ENCODE measurements around the gene LRRC4. TPM values are rescaled to one million over a fixed set of nuclear protein-coding genes. Genes with fewer than 3 reads are reported as not detected.

The LRRC4 gene
- total and polyA plus RNA-seq, 11 donors, result 0.89 to 6.8 (median 3.9) TPM

DNA sequence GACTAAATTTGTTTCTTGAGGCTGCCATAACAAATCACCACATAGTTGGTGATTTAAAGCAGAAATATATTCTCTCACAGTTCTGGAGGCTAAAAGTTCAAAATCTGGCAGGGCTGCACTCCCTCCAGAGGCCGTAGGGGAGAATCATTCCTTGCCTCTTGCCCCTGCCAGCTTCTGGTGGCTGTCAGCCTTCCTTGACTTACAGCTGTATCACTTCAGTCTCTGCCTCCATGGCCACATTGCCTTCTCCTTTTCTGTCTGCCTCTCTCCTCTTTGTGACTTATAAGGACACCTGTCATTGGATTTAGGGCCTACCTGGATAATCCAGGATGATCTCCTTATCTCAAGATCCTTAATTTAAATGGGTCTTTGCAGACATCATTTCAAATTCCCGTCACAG lies 5.8 kb upstream of the LRRC4 start:
- H3K27ac ChIP-seq, result no peak overlapping the region
- DNase-seq (no peak), ATAC-seq (no peak)
- H3K36me3 ChIP-seq, result peaks cover 0 to 1% (median 0%) of the 10 kb centered on the region in 9 donors
- intact Hi-C loops (cut with DNase I), result loop anchor here in 7 of 10 donors (2.0 to 10.0 kb wide), 7 partner anchors 165 to 332 kb away; no protein-coding TSS in a partner anchor
- WGBS, 4 donors, result 89 to 99% (median 96%) methylated on average over 2 of the region's 2 CpGs
- no peak for TF ChIP-seq POLR2A (IDR thresholded peaks at IDR 0.05)
- TF ChIP-seq, protein P1, sequence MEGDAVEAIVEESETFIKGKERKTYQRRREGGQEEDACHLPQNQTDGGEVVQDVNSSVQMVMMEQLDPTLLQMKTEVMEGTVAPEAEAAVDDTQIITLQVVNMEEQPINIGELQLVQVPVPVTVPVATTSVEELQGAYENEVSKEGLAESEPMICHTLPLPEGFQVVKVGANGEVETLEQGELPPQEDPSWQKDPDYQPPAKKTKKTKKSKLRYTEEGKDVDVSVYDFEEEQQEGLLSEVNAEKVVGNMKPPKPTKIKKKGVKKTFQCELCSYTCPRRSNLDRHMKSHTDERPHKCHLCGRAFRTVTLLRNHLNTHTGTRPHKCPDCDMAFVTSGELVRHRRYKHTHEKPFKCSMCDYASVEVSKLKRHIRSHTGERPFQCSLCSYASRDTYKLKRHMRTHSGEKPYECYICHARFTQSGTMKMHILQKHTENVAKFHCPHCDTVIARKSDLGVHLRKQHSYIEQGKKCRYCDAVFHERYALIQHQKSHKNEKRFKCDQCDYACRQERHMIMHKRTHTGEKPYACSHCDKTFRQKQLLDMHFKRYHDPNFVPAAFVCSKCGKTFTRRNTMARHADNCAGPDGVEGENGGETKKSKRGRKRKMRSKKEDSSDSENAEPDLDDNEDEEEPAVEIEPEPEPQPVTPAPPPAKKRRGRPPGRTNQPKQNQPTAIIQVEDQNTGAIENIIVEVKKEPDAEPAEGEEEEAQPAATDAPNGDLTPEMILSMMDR (IDR thresholded peaks at IDR 0.05), result no peak
- no peaks in the 10 kb centered on the region for H3K27me3 ChIP-seq
- H3K4me1 ChIP-seq, result peaks cover 0 to 20% (median 6%) of the 10 kb centered on the region in 12 donors
- no peaks in the 10 kb centered on the region for H3K9me3 ChIP-seq
- no peak overlapping the region for H3K4me3 ChIP-seq

DNA sequence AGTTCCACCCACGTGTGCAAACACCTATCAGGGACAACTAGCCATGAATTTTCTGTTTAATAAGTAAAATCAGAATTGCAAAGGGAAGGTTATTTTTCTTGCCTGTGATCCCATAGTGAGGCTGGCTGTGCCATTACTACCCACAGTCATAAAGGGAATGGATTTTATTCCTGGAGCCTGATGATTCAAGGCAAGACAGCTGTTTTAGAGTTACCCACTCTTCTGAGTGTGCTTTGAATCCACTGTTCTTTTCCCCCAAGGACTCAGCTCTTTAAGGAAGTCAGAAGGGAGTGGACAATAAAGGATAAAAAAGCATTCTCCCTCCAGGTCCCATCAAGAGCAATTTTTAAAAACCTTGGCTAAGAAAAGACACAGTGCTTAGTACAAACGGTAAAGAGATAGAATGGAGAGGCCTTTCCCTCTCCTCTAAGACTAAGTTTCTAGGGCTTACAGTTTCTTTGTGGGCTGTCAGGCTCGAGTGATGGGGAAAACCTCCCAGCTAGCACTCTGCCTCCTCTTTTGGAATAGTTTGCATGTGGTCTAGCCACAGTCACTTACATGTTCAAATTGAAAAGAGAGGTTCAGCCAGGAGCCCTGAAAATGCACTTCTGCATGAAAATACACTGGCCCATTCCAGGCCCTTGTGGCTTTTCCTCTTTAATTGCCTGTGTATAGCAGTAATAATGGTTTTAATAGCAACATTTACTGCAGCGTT lies 5.1 kb upstream of the LRRC4 start:
- H3K36me3 ChIP-seq, result no peaks in the 10 kb centered on the region
- ATAC-seq, result no peak
- intact Hi-C loops (cut with DNase I), result loop anchor here in 7 of 10 donors (2.0 to 10.0 kb wide), 7 partner anchors 166 to 332 kb away; no protein-coding TSS in a partner anchor

DNA sequence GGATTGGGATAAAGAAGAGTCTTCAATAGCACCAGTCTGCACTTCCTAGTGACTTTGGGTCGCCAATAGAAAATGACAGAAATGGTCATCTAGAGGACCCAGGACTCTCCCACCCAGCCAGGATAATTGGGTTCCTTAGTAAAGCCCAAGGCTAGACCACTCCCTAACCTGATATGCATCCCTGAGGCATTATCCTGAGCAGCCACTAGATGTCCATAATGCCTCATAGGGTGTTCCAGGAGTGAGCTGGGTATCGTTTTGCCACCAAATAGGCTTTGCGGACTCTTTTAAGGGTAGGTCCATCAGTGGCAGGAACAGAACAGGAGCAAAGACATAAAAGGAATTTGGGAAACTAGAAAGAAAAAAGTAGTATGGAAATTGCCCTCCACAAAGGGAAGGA lies 4.5 kb upstream of the LRRC4 start:
- ATAC-seq (no peak), DNase-seq (no peak)
- intact Hi-C loops (cut with DNase I), result loop anchor here in 7 of 10 donors (2.0 to 10.0 kb wide), 7 partner anchors 167 to 331 kb away; no protein-coding TSS in a partner anchor
- WGBS, 4 donors, result 75 to 87% (median 81%) methylated on average over 3 of the region's 3 CpGs
- no peak overlapping the region for H3K27ac ChIP-seq
- TF ChIP-seq, protein P1 (IDR thresholded peaks at IDR 0.05), result peak in 10 of 12 donors; percentile 13 to 41 (median 32)
- TF ChIP-seq POLR2A (IDR thresholded peaks at IDR 0.05), result no peak
- no peaks in the 10 kb centered on the region for H3K9me3 ChIP-seq
- H3K27me3 ChIP-seq, result no peaks in the 10 kb centered on the region
- H3K4me3 ChIP-seq, result no peak overlapping the region
- no peaks in the 10 kb centered on the region for H3K36me3 ChIP-seq
- peaks cover 0 to 29% (median 6%) of the 10 kb centered on the region in 12 donors for H3K4me1 ChIP-seq

More for the DNA sequence above, 5.1 kb upstream of the LRRC4 start:
- 83 to 90% (median 87%) methylated on average over 4 of the region's 4 CpGs for WGBS, 4 donors
- Histone ChIP-seq H3K9me3 (no peaks in the 10 kb centered on the region), H3K27ac (no peak overlapping the region), H3K27me3 (no peaks in the 10 kb centered on the region), H3K4me1 (peaks cover 0 to 23% (median 6%) of the 10 kb centered on the region in 12 donors), H3K4me3 (no peak overlapping the region)
- DNase-seq, result no peak
- TF ChIP-seq, protein P1 (IDR thresholded peaks at IDR 0.05), result no peak
- TF ChIP-seq POLR2A (IDR thresholded peaks at IDR 0.05), result no peak

DNA sequence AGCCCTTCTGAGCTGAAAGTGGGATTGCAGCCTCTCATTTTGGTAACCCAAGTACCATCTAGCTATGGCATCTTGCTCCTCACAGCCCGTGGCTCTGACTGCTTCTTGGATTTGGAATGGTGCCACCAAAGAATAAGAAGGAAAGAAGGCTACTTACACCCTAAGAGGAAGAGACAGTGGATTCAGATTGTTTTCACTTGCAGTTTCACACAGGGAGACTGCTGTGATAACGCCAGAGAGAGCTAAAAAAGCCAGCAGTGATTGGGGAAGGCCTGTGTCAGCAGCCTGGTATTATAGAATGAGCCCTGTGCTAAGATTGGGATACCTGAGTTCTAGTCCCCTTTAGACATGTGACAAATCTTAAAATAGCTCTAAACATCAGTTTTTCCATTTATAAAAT lies 3.6 kb upstream of the LRRC4 start:
- no peak overlapping the region for H3K27ac ChIP-seq
- H3K4me3 ChIP-seq, result no peak overlapping the region
- WGBS, 4 donors, result 61 to 85% (median 69%) methylated on average over 2 of the region's 2 CpGs
- no peaks in the 10 kb centered on the region for H3K36me3 ChIP-seq
- no peak for ATAC-seq
- H3K4me1 ChIP-seq, result peaks cover 0 to 37% (median 12%) of the 10 kb centered on the region in 12 donors
- no peaks in the 10 kb centered on the region for H3K9me3 ChIP-seq
- no peaks in the 10 kb centered on the region for H3K27me3 ChIP-seq
- DNase-seq, result no peak
- TF ChIP-seq, protein P1 (IDR thresholded peaks at IDR 0.05), result no peak
- TF ChIP-seq POLR2A (IDR thresholded peaks at IDR 0.05), result no peak
- intact Hi-C loops (cut with DNase I), result loop anchor here in 9 of 10 donors (5.0 to 10.0 kb wide), 10 partner anchors 93 to 330 kb away; no protein-coding TSS in a partner anchor
